ENCODE data around the gene UTP14C. TPM values are rescaled to one million over a fixed set of nuclear protein-coding genes. Genes with fewer than 3 reads are reported as not detected.

The UTP14C gene
- total RNA-seq, 1 experiment from 2014 or later = 19.8 TPM

DNA sequence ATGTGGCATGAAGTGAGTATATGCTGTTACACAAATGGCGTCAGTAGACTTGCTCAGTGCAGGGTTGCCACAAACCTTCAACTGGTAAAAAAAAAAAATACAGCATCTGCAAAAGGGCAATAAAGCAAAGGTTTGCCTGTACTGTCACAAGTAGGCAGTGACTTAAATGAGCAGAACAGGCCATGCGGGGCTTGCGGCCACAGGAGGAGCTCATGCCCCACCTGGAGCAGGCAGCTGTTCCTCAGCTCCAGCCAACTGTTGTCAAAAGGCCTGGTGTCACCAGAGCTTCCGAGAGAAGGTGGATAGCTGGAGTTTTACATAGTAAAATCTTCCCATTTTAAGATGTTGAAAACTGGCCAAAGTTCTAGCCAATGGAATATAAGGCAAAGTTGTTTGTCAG is 20.9 kb upstream of the UTP14C start:
- Mint-ChIP-seq H3K4me1 (peaks cover 27 to 37% of the 10 kb centered on the region in 2 experiments), H3K9me3 (peaks cover 2 to 3% of the 10 kb centered on the region in 2 experiments; a peak in 2 of 5 replicates), H3K4me3 (no peak overlapping the region), H3K27me3 (ENCODE audit: low read depth) (peaks cover 3% of the 10 kb centered on the region), H3K27ac (no peak overlapping the region), H3K36me3 (ENCODE audit: insufficient read depth in 1 of 3, low read depth in 3 of 3) (peaks cover 8% of the 10 kb centered on the region in 3 experiments; a peak in 5 of 7 replicates)
- no peak overlapping the region for H4K5ac ChIP-seq (ENCODE audit: insufficient read length, low read depth, low read length)
- H2BK5ac ChIP-seq (ENCODE audit: insufficient read length, low read length) = no peak overlapping the region
- H3T11ph ChIP-seq (ENCODE audit: low read length) = no peak overlapping the region
- H3K4me1 ChIP-seq (ENCODE audit: insufficient read depth, low read length) = peaks cover 5% of the 10 kb centered on the region; the same call in 1 of the 2 replicates
- H2AFZ ChIP-seq (ENCODE audit: low read length) = no peak overlapping the region
- no peak overlapping the region for H2BK15ac ChIP-seq (ENCODE audit: low read depth, low read length)
- no peak overlapping the region for H3K18ac ChIP-seq (ENCODE audit: insufficient read length, low read depth, low read length)
- H4K20me1 ChIP-seq (ENCODE audit: control insufficient read depth, insufficient read depth, insufficient read length) = no peaks in the 10 kb centered on the region
- H4K8ac ChIP-seq (replicated peaks; ENCODE audit: insufficient read length, low read depth, low read length) = no peak overlapping the region
- H3K23ac ChIP-seq (ENCODE audit: insufficient read length, low read depth, low read length) = no peak overlapping the region
- TF ChIP-seq, protein P1, sequence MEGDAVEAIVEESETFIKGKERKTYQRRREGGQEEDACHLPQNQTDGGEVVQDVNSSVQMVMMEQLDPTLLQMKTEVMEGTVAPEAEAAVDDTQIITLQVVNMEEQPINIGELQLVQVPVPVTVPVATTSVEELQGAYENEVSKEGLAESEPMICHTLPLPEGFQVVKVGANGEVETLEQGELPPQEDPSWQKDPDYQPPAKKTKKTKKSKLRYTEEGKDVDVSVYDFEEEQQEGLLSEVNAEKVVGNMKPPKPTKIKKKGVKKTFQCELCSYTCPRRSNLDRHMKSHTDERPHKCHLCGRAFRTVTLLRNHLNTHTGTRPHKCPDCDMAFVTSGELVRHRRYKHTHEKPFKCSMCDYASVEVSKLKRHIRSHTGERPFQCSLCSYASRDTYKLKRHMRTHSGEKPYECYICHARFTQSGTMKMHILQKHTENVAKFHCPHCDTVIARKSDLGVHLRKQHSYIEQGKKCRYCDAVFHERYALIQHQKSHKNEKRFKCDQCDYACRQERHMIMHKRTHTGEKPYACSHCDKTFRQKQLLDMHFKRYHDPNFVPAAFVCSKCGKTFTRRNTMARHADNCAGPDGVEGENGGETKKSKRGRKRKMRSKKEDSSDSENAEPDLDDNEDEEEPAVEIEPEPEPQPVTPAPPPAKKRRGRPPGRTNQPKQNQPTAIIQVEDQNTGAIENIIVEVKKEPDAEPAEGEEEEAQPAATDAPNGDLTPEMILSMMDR (conservative IDR thresholded peaks at IDR 0.05) = peak; percentile 25; the same call in 2 of the 3 replicates
- no peak overlapping the region for H3K9ac ChIP-seq (ENCODE audit: extremely low read depth, insufficient read length, low read length)
- H3K4ac ChIP-seq (ENCODE audit: low read depth, low read length) = no peak overlapping the region
- no peak overlapping the region for H2BK12ac ChIP-seq (ENCODE audit: insufficient read length, low read depth, low read length)
- H3K79me1 ChIP-seq (ENCODE audit: insufficient read depth, low read depth, low read length, poor library complexity, severe bottlenecking) = no peaks in the 10 kb centered on the region
- H3K27me3 ChIP-seq (ENCODE audit: insufficient read depth, low read length) = no peaks in the 10 kb centered on the region
- H3K56ac ChIP-seq (ENCODE audit: insufficient read length, low read depth, low read length) = no peak overlapping the region
- peak; percentile 56 for DNase-seq
- H2BK120ac ChIP-seq (ENCODE audit: low read depth, low read length, poor library complexity, severe bottlenecking) = no peak overlapping the region
- H3K4me2 ChIP-seq (ENCODE audit: insufficient read depth, insufficient read length, low read length) = no peak overlapping the region
- H3K79me2 ChIP-seq (ENCODE audit: insufficient read depth, low read length) = no peaks in the 10 kb centered on the region
- H3K9me3 ChIP-seq (ENCODE audit: control insufficient read depth, low read depth, low read length) = no peaks in the 10 kb centered on the region
- no peak overlapping the region for H2AK5ac ChIP-seq (ENCODE audit: insufficient read length, low read length)
- H3K27ac ChIP-seq (ENCODE audit: insufficient read length, low read depth, low read length) = no peak overlapping the region
- no peak overlapping the region for H4K91ac ChIP-seq (ENCODE audit: insufficient read length, low read depth, low read length)
- WGBS (ENCODE audit: extremely low coverage, insufficient read length, low lambda C conversion rate) = no CpG with 5 or more reads among the region's 4 CpGs
- no peak overlapping the region for H3K14ac ChIP-seq (ENCODE audit: insufficient read depth, low read length)
- no peaks in the 10 kb centered on the region for H3K23me2 ChIP-seq (ENCODE audit: insufficient read length, low read depth, low read length, poor library complexity, severe bottlenecking)
- H2BK20ac ChIP-seq (ENCODE audit: low read depth, low read length, poor library complexity, severe bottlenecking) = no peak overlapping the region
